Colon (tissue), 2 donors: ENCODE results near the gene HSPA4.
A peak's percentile ranks its signal among the peaks of the same experiment; 100 is the strongest.
"Not testable (repeated sequence)": the region's sequence is repeated elsewhere in the genome, so short reads cannot be mapped to it uniquely, and the experiment has no call there.

ENCODE experiments used
- FAIRE-seq: peaks from 2 replicates; lab custom pipeline; 2012; peaks lifted over from hg19 to GRCh38; lab: Jason Lieb, UNC
- donor health status: control.
- donor health status: control.

The HSPA4 gene

GRCh38 chr5:133051542-133052316 lies at the start of gene HSPA4:
TSS of gene HSPA4 (plus strand) at chr5:133052013. CDS start at chr5:133052251, 238 bp downstream.
- FAIRE-seq, result no peak

GRCh38 chr5:133006653-133007052 lies 45.2 kb upstream of the HSPA4 start:
- FAIRE-seq, result peak; percentile 64

- not testable (repeated sequence) for FAIRE-seq
Observed at GRCh38 chr5:133008455-133008854, 43.4 kb upstream of the HSPA4 start.

GRCh38 chr5:133015466-133015865 lies 36.3 kb upstream of the HSPA4 start:
- FAIRE-seq, result no peak

- no peak for FAIRE-seq
Observed at GRCh38 chr5:133017964-133018363, 33.8 kb upstream of the HSPA4 start.

GRCh38 chr5:133019471-133019870 lies 32.3 kb upstream of the HSPA4 start:
- not testable (repeated sequence) for FAIRE-seq

- no peak for FAIRE-seq
Observed at GRCh38 chr5:133025804-133026663, 25.8 kb upstream of the HSPA4 start, which contains the start of gene ZCCHC10. TSS of gene ZCCHC10 (minus strand) at chr5:133026549. CDS start at chr5:133026537, 12 bp downstream.

GRCh38 chr5:133026664-133027153 lies 25.1 kb upstream of the HSPA4 start:
- no peak for FAIRE-seq

GRCh38 chr5:133029416-133029815 lies 22.4 kb upstream of the HSPA4 start:
- FAIRE-seq, result no peak

GRCh38 chr5:133030343-133031005 lies 21.3 kb upstream of the HSPA4 start:
- FAIRE-seq, result no peak

GRCh38 chr5:133032852-133033742 lies 18.7 kb upstream of the HSPA4 start:
- no peak for FAIRE-seq

- no peak for FAIRE-seq
Observed at GRCh38 chr5:133034064-133034463, 17.7 kb upstream of the HSPA4 start.

GRCh38 chr5:133035224-133035623 lies 16.6 kb upstream of the HSPA4 start:
- FAIRE-seq, result no peak

- FAIRE-seq, result not testable (repeated sequence)
Observed at GRCh38 chr5:133036677-133037076, 15.1 kb upstream of the HSPA4 start.

- no peak for FAIRE-seq
Observed at GRCh38 chr5:133041157-133041784, 10.5 kb upstream of the HSPA4 start.

GRCh38 chr5:133041910-133042309 lies 9.9 kb upstream of the HSPA4 start:
- FAIRE-seq, result no peak

- FAIRE-seq, result not testable (repeated sequence)
Observed at GRCh38 chr5:133046560-133046959, 5.3 kb upstream of the HSPA4 start.

GRCh38 chr5:133047404-133047803 lies 4.4 kb upstream of the HSPA4 start:
- no peak for FAIRE-seq

- FAIRE-seq, result no peak
Observed at GRCh38 chr5:133048993-133049725, 2.7 kb upstream of the HSPA4 start.

GRCh38 chr5:133049726-133050048 lies 2.1 kb upstream of the HSPA4 start:
- no peak for FAIRE-seq
